BJ (cell line): ENCODE data around the gene RUFY3. TPM values are rescaled to one million over a fixed set of nuclear protein-coding genes. Genes with fewer than 3 reads are reported as not detected.

Experiments used
- CTCF ChIA-PET: fragments of 350-600 bp; formaldehyde crosslinking; extraction: SDS; loops from one replicate; lab custom pipeline; 2021; ENCODE audit warnings: antibody characterized with exemption, inconsistent platforms; lab: Yijun Ruan, JAX
- POLR2A ChIA-PET: fragments of 300-600 bp; sonication (Branson Sonifier 250); formaldehyde crosslinking; extraction: SDS; loops from one replicate; lab custom pipeline; 2021; ENCODE audit warnings: antibody characterized with exemption; lab: Charles Lee
- DNase-seq: peaks from one replicate; pipeline ENCODE4 v3.0.0-alpha.2; 2011; ENCODE audit warnings: low read depth
- H3K27me3 ChIP-seq: 2 replicates; pipeline ENCODE4 v1.6.0; 2011; ENCODE audit warnings: low read length; ENCODE audit not compliant: control insufficient read depth, insufficient read depth
- H3K36me3 ChIP-seq: 2 replicates; pipeline ENCODE4 v1.5.1; 2011; ENCODE audit warnings: low read length; ENCODE audit not compliant: control insufficient read depth, insufficient read depth
- H3K4me3 ChIP-seq: 2 replicates; pipeline ENCODE4 v1.5.1; 2011; ENCODE audit warnings: low read depth, mild to moderate bottlenecking, control low read depth, low read length
- CTCF ChIP-seq: IDR thresholded peaks from 2 replicates; pipeline ENCODE4 v1.5.1; 2011; ENCODE audit warnings: low read depth, mild to moderate bottlenecking, control low read depth, inconsistent platforms, low read length, moderate library complexity; ENCODE audit not compliant: insufficient read depth
- polyA plus RNA-seq: library from polyadenylated mRNA; depleted of rRNA; stranded (reverse); fragments of >200 nt; gene quantifications from 2 replicates; pipeline ENCODE4 v1.2.3, GENCODE V29; 2011

Gene RUFY3
- polyA plus RNA-seq, 1 experiment: 22.8 TPM

- no peak overlapping the region for H3K4me3 ChIP-seq
- H3K36me3 ChIP-seq: peaks cover 3% of the 10 kb centered on the region
- H3K27me3 ChIP-seq: no peaks in the 10 kb centered on the region
- ChIA-PET CTCF (interaction anchor here (0.9 kb wide), 1 partner anchor 24 kb away, joined by 4 read pairs; no protein-coding TSS in a partner anchor), POLR2A (interaction anchor here (0.6 kb wide), 1 partner anchor 9 kb away, joined by 3 read pairs; no protein-coding TSS in a partner anchor)
- peak; percentile 8 for DNase-seq
- no peak for TF ChIP-seq CTCF
These were observed 57.2 kb downstream of the RUFY3 start for GRCh38 chr4:70778888-70779422.

- H3K36me3 ChIP-seq: peaks cover 5% of the 10 kb centered on the region
- POLR2A ChIA-PET: no interaction called here
- CTCF ChIA-PET: interaction anchor here (0.6 kb wide), 1 partner anchor 144 kb away, joined by 3 read pairs; no protein-coding TSS in a partner anchor
These were observed 61.3 kb downstream of the RUFY3 start for GRCh38 chr4:70783096-70783495.

GRCh38 chr4:70787496-70787895 is 65.7 kb downstream of the RUFY3 start:
- no peak for DNase-seq
- Histone ChIP-seq H3K4me3 (no peak overlapping the region), H3K27me3 (no peaks in the 10 kb centered on the region), H3K36me3 (peaks cover 6% of the 10 kb centered on the region)
- ChIA-PET CTCF (no interaction called here), POLR2A (no interaction called here)
- no peak for TF ChIP-seq CTCF

More at GRCh38 chr4:70783096-70783495, 61.3 kb downstream of the RUFY3 start:
- Histone ChIP-seq H3K4me3 (no peak overlapping the region), H3K27me3 (no peaks in the 10 kb centered on the region)
- TF ChIP-seq CTCF: no peak
- no peak for DNase-seq

- no peak overlapping the region for H3K4me3 ChIP-seq
- ChIA-PET POLR2A (interaction anchor here (0.5 kb wide), 1 partner anchor 18 kb away, joined by 10 read pairs; no protein-coding TSS in a partner anchor), CTCF (interaction anchor here (0.9 kb wide), 1 partner anchor 14 kb away, joined by 3 read pairs; no protein-coding TSS in a partner anchor)
- H3K27me3 ChIP-seq: no peaks in the 10 kb centered on the region
- no peak for DNase-seq
- no peak for TF ChIP-seq CTCF
- peaks cover 7% of the 10 kb centered on the region for H3K36me3 ChIP-seq
These were observed 67.0 kb downstream of the RUFY3 start for GRCh38 chr4:70788733-70789132.

- no peak overlapping the region for H3K4me3 ChIP-seq
- CTCF ChIA-PET: interaction anchor here (0.6 kb wide), 1 partner anchor 68 kb away, joined by 4 read pairs; no protein-coding TSS in a partner anchor
- POLR2A ChIA-PET: no interaction called here
- no peaks in the 10 kb centered on the region for H3K27me3 ChIP-seq
- DNase-seq: no peak
- peaks cover 15% of the 10 kb centered on the region for H3K36me3 ChIP-seq
- no peak for TF ChIP-seq CTCF
These were observed 71.9 kb downstream of the RUFY3 start for GRCh38 chr4:70793626-70794025.
